ENCODE results near the gene RASGEF1B.
A peak's percentile ranks its signal among the peaks of the same experiment; 100 is the strongest.

Gene RASGEF1B

DNA sequence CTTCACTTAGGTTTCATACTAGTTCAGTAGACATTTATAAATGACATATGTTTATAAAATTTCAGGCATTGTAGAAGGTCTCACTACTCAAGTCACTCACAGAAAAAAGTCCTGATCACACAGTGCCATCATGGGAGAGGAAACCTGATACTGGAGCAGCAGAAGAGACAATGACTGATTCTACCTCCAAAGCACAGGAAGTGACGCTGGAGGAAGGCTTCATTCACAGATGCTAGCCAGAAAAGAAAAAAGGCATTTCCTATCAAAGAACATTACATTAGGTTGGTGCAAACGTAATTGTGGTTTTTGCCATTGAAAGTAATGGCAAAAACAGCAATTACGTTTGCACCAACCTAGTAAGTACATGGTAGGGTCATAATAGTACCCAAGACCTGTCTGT, 79.5 kb downstream of the RASGEF1B start:
- no peak for DNase-seq

DNA sequence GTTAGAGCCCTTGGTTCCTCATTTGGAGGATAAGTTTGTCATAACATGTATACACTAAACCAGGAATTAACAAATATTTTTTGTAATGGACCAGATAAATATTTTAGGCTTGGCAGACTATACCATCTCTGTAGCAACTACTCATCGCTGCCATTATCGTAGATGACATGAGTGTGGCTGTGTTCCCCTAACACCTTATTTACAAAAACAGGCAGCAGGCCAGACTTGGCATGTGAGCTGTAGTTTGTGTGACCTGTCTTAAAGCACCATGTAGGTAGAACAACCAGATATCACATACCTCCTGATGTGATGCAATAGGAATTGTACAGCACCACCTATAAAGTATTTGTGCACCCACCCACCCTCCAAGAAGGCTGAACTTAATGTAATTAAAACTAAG, 82.0 kb downstream of the RASGEF1B start:
- DNase-seq, result peak in 1 of 2 donors; percentile 29

DNA sequence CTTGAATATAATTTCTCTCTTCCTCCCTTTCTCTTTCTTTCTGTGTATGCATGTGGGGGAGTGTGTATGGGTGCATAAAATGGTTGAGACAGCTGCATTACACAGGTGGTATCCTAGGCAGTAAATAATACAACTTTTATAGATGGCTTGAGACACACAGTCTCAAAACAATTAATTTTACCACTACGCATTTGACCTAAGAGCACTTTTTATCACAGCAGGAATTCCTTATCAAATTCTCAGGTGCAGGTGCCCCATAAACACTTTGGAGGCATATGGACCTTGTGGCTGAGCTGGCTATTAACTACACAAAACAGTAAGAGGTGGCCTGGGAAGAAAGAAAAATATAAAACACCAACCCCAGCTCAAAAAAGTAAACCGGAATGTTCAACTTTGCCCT, 91.3 kb downstream of the RASGEF1B start:
- no peak for DNase-seq

DNA sequence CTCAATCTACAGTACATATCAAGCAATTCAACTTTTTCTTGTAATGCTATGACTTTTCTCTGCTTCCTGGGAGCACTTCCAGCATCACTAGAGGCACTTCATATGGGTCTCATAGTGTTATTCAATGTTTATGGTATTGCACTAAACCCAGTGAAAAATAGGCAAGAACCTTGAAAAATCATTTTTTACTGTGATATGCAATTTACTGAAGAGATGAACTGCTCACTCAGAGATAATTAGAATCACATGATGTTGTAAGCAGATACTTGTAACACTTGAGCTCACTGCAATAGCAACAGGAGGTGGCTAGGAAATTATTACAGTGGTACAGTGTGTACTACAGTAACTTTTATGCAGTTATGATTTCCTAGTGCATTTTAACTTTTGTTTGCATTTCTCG, 93.3 kb downstream of the RASGEF1B start:
- DNase-seq, result no peak

DNA sequence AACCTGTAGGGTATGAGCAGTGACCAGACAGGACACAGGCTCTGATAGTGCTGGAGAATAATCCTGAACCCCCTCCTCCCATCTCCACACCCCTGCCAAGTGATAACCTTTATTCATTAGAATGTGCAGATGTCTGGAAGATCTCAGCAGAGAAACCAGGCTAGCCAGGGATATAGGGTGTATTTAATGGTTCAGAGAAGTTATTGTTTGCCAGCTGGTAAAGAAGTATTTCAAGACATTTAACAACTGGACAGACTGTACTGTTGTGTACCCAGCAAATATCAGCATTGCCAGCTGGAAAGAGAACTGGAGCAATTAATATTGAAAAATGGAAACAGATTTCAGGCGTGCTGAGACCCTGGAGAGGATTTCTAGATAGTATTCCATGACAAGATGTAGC, 94.5 kb downstream of the RASGEF1B start:
- no peak for DNase-seq

DNA sequence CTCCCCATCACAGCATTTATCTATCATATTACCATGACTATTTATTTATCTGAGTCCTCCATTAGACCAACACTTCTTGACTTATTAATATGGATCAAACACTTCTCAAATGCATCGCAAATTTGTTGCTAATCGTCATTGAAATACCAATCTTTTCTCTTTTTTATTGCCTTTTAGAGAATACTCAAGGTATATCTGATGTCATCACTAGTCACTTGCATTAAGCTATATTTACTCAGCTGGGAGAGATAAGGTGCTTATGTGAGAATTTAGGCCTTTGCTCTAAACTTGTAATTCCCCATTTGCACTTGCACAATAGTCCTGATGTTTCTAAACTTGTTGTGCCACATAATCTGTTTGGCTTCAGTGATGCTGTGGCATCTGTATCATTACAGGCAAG, 95.0 kb downstream of the RASGEF1B start:
- no peak for DNase-seq

All from inflammatory macrophage (primary cell).